Dendritic cell treated with granulocyte-macrophage colony-stimulating factor and Interleukin-4, amounts not matched to agents 40 ng/mL and 50 ng/mL, for 4 days (primary cell): ENCODE measurements around the gene KCNC3.

Experiments used
- H3K27ac Mint-ChIP-seq: one replicate; pipeline ENCODE4 v1.8.0; 2022; ENCODE audit warnings: mild to moderate bottlenecking, mixed read lengths
- H3K27me3 Mint-ChIP-seq: one replicate; pipeline ENCODE4 v1.8.0; 2022; ENCODE audit warnings: mild to moderate bottlenecking, mixed read lengths
- H3K36me3 Mint-ChIP-seq: one replicate; pipeline ENCODE4 v1.8.0; 2022; ENCODE audit warnings: low read depth, mixed read lengths
- H3K4me1 Mint-ChIP-seq: one replicate; pipeline ENCODE4 v1.8.0; 2022; ENCODE audit warnings: low read depth, mixed read lengths
- H3K4me3 Mint-ChIP-seq: one replicate; pipeline ENCODE4 v1.8.0; 2022; ENCODE audit warnings: mild to moderate bottlenecking, moderate library complexity, mixed read lengths
- H3K9me3 Mint-ChIP-seq: one replicate; pipeline ENCODE4 v1.8.0; 2022; ENCODE audit warnings: mixed read lengths
- intact Hi-C: fragments of 100-400 bp; cut with micrococcal nuclease; formaldehyde crosslinking; loops from one replicate; pipeline ENCODE4 v1.15.0; 2022

The KCNC3 gene

GRCh38 chr19:50275577-50276368, 53.4 kb downstream of the KCNC3 start:
- Mint-ChIP-seq H3K4me3 (no peak overlapping the region), H3K27ac (no peak overlapping the region), H3K4me1 (no peaks in the 10 kb centered on the region), H3K36me3 (no peaks in the 10 kb centered on the region), H3K27me3 (peaks cover 10% of the 10 kb centered on the region), H3K9me3 (no peaks in the 10 kb centered on the region)
- intact Hi-C loops, result no loop called here

DNA sequence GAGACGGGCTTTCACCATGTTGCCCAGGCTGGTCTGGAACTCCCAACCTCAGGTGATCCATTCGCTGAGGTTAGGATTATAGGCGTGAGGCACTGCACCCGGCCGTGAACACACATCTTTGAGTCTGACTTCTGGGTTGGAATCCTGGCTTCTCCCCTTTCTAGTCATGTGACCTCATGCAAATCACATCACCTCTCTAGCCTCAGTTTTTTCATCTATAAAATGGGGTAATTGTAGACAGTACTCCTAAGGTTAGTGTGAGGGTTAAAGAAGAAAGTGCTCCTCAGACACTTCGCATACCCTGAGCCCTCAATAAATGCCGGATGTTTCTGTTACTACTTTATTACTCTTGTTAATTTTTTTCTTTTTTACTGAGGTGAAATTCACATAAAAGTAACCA, 55.4 kb downstream of the KCNC3 start:
- intact Hi-C loops, result no loop called here
- Mint-ChIP-seq H3K27me3 (peaks cover 10% of the 10 kb centered on the region), H3K4me3 (no peak overlapping the region), H3K27ac (no peak overlapping the region), H3K4me1 (no peaks in the 10 kb centered on the region), H3K9me3 (no peaks in the 10 kb centered on the region), H3K36me3 (no peaks in the 10 kb centered on the region)

DNA sequence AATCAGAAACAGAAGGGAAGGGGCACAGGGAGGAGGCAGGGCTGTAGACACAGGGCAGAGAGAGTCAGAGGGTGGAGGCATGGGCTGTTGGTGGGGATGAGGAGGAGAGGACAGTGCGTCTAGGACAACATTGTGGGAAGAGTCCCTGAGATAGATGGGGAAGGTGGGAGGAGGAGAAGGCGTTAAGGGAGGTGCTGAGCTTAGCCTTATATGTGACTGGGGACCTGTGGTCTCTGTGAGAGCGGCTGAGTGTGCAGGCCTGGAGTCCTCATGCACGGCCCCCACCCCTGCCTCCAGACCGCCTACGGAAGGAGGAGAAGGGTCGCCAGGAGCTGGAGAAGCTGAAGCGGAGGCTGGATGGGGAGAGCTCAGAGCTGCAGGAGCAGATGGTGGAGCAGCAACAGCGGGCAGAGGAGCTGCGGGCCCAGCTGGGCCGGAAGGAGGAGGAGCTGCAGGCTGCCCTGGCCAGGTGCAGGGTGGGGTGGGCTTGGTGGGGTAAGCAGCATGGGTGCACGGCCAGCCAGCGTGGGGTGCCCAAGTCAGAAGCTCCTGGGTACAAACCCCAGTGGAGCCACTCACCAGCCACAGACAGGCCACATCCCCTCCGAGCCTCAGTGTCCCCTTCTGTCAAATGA, 56.8 kb downstream of the KCNC3 start:
- peaks cover 15% of the 10 kb centered on the region for H3K27me3 Mint-ChIP-seq
- no peak overlapping the region for H3K27ac Mint-ChIP-seq
- H3K4me3 Mint-ChIP-seq, result no peak overlapping the region
- H3K36me3 Mint-ChIP-seq, result no peaks in the 10 kb centered on the region
- intact Hi-C loops, result no loop called here
- H3K4me1 Mint-ChIP-seq, result no peaks in the 10 kb centered on the region
- H3K9me3 Mint-ChIP-seq, result no peaks in the 10 kb centered on the region

GRCh38 chr19:50269653-50270052, 59.5 kb downstream of the KCNC3 start:
- intact Hi-C loops, result no loop called here
- no peaks in the 10 kb centered on the region for H3K9me3 Mint-ChIP-seq
- H3K27me3 Mint-ChIP-seq, result peaks cover 19% of the 10 kb centered on the region
- H3K4me1 Mint-ChIP-seq, result peaks cover 4% of the 10 kb centered on the region
- no peak overlapping the region for H3K4me3 Mint-ChIP-seq
- H3K27ac Mint-ChIP-seq, result no peak overlapping the region
- no peaks in the 10 kb centered on the region for H3K36me3 Mint-ChIP-seq

GRCh38 chr19:50268501-50268900, 60.7 kb downstream of the KCNC3 start:
- Mint-ChIP-seq H3K27ac (no peak overlapping the region), H3K4me3 (no peak overlapping the region), H3K9me3 (no peaks in the 10 kb centered on the region), H3K36me3 (no peaks in the 10 kb centered on the region), H3K27me3 (peaks cover 19% of the 10 kb centered on the region), H3K4me1 (peaks cover 4% of the 10 kb centered on the region)
- intact Hi-C loops, result no loop called here

DNA sequence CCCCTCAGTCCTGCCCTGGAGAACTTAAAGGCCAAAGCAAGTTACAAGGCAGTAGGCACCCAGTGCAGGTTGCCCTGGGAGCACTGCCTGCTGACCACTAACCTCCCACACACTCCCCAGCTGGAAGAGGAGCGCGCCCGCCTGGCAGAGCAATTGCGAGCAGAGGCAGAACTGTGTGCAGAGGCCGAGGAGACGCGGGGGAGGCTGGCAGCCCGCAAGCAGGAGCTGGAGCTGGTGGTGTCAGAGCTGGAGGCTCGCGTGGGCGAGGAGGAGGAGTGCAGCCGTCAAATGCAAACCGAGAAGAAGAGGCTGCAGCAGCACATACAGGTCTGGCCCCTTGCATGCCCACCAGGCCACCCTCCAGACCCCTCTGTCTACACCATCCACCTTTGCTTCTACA, 61.1 kb downstream of the KCNC3 start:
- Mint-ChIP-seq H3K36me3 (no peaks in the 10 kb centered on the region), H3K4me3 (no peak overlapping the region), H3K9me3 (no peaks in the 10 kb centered on the region)

GRCh38 chr19:50266896-50267295, 62.3 kb downstream of the KCNC3 start:
- no peak overlapping the region for H3K4me3 Mint-ChIP-seq
- intact Hi-C loops, result no loop called here
- H3K9me3 Mint-ChIP-seq, result no peaks in the 10 kb centered on the region
- H3K4me1 Mint-ChIP-seq, result peaks cover 4% of the 10 kb centered on the region
- no peak overlapping the region for H3K27ac Mint-ChIP-seq
- peaks cover 14% of the 10 kb centered on the region for H3K27me3 Mint-ChIP-seq
- H3K36me3 Mint-ChIP-seq, result no peaks in the 10 kb centered on the region

More for the DNA sequence above, 61.1 kb downstream of the KCNC3 start:
- peaks cover 4% of the 10 kb centered on the region for H3K4me1 Mint-ChIP-seq
- intact Hi-C loops, result no loop called here
- H3K27ac Mint-ChIP-seq, result no peak overlapping the region
- peaks cover 19% of the 10 kb centered on the region for H3K27me3 Mint-ChIP-seq

DNA sequence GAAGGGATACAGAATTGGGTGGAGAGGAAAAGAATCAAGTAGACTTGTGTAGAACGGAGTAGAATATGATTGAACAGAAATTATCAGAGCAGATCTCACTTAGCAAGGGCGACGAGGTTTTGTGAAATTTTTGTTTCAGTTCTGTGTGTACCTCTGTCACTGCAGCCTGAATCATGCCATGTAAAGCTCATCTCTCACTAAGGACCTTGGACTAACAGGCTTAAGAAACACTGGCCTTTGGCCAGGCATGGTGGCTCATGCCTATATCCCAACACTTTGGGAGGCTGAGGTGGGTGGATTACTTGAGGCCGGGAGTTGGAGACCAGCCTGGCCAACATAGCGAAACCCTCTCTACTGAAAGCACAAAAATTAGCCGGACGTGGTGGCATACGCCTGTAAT, 63.1 kb downstream of the KCNC3 start:
- Mint-ChIP-seq H3K9me3 (no peaks in the 10 kb centered on the region), H3K4me1 (peaks cover 4% of the 10 kb centered on the region), H3K36me3 (no peaks in the 10 kb centered on the region), H3K27ac (no peak overlapping the region), H3K27me3 (peaks cover 14% of the 10 kb centered on the region), H3K4me3 (no peak overlapping the region)
- intact Hi-C loops, result no loop called here

DNA sequence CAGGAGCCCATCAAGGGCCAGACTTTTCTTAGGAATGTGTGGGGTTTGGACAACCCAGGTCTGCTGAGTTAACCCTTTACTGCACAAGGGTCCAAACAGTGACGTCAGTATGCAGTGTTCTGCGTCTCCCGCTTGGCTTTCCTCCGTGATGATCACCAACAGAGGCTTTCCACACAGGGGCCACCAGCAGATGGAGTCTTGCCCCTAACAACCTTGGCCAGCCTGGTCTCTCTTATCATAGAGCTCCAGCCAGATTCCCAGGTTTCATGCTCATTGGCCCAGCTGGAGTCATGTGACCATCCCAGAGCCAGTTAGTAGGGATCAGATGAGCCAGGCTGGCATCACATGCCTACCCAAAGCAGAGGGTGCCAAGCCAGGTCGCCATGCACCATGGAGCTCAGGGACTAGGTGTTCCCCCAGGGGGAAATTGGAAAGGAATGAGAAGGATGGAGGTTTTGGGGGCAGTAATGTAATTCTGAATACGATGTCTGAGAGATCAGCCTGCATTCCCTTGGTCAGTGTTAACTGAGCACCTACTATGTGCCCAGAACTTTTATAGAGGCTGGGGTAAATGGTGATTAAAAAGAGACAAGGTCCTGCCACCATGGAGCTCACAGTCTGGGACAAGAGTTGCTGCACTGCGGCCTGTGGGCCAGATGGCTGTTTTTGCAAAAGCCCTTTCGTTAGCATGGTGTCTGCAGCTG, 64.5 kb downstream of the KCNC3 start:
- H3K4me3 Mint-ChIP-seq, result no peak overlapping the region
- intact Hi-C loops, result no loop called here
- H3K36me3 Mint-ChIP-seq, result no peaks in the 10 kb centered on the region
- H3K27me3 Mint-ChIP-seq, result peaks cover 13% of the 10 kb centered on the region
- H3K27ac Mint-ChIP-seq, result no peak overlapping the region
- H3K9me3 Mint-ChIP-seq, result no peaks in the 10 kb centered on the region
- H3K4me1 Mint-ChIP-seq, result peaks cover 4% of the 10 kb centered on the region

GRCh38 chr19:50263176-50263575, 66.0 kb downstream of the KCNC3 start:
- Mint-ChIP-seq H3K27me3 (peaks cover 13% of the 10 kb centered on the region), H3K27ac (no peak overlapping the region)

More at GRCh38 chr19:50263176-50263575, 66.0 kb downstream of the KCNC3 start:
- Mint-ChIP-seq H3K36me3 (no peaks in the 10 kb centered on the region), H3K4me3 (no peak overlapping the region), H3K4me1 (peaks cover 4% of the 10 kb centered on the region), H3K9me3 (no peaks in the 10 kb centered on the region)
- intact Hi-C loops, result no loop called here
